Stimulated activated CD4-positive, alpha-beta T cell treated with anti-CD3 and anti-CD28 coated beads, TNF-alpha, amount 100 ng/mL, for 48 hours (primary cell): ENCODE measurements around the gene ATP11A.

ENCODE experiments used
- DNase-seq, 3 donors: peaks; one replicate each; pipeline ENCODE4 v3.0.0-alpha.2; 2020; ENCODE audit warnings: low read depth in 3 of 3

The ATP11A gene

DNA sequence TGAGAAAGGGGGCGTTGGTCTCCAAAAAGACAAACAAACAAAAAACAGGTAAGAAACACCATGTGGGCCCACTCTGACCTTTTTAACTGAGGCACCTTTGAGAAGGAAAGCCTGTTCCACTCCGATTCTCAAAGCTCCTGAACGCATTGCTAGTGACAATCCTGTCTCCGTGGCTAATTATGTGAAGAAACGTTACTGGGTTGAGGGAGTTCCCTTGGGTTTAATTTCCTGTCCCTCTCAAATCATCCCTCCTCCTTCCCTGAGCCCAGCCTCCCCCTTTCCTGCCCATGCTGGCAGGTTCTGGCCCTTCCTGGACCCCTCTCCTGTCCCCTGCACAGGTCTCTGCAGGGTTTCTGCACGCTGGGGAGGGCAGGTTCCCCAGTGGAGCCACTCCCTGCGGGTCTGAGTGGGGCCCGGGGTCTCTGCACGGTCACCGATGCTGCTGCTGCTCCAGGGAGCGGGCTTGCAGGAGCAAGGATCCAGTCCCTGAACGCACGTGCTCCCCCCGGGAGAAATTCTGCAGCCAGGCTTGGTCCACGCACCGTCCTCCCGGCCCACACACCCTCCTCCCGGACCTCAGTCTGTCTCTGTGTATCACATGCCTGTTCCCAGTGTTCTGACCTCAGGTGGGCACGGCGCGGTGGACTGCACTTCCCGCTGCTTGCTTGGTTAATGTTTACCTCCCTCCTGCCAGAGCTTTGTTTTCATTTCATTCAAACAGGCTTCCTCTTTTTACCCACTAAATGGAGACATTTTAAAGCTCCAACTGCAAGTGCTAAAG lies 202.8 kb downstream of the ATP11A start:
- DNase-seq, result no peak

DNA sequence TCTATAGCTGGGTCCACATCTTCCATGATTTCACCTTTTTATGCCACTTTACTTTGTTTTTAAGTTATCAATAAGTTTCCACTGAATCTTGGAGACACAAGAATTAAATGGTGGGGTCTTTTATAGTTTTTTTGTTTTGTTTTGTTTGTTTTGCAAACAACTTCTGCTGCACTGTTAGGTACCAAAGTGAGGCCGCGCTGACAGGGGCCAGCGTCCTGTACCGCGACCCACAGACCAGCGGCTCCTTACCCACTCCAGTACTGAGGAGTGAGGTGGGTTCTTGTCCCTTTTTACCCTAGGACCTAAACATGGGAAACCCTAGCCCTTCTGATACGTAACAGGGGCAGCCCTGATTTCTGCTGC lies 203.3 kb downstream of the ATP11A start:
- no peak for DNase-seq

DNA sequence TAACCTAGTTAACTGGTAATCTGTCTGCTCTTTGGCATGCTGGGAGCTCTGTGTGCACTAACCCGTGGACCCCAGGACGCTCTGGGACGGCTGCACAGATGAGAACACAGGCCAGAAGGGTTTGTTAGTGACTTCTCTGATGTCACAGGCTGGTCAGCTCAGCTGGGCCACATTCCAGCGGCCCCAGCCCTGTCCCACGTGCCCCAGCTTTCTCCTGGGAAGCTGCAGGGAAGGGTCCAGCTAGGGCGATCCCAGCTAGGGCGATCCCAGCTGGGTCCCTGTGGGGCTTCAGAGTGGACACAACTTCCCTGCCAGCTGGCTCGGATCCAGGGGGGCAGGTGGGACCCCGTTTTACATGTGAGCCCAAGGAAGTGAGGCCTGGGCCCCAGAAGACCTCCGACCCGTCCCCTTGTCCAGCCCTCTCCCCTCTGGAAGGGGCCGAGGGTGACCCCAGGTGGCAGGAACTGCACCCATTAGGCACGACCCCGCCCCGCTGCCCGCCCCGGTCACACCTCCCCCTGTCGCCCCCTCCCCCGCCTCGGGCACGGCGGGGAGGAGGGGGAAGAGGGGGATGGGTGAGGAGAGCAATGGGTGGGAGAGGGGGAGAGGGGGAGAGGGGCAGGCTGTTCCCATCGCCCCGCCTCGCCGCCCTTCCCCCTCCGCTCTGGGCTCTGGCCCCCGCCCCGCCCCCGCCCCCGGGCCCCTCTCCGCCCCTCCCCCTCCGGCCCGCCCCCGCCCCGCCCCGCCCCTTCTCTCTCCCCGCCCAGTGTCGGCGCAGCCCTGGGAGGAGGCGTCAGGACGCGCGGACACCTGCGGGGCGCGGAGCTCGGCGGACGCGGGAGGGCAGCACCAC lies 204.0 kb downstream of the ATP11A start:
- DNase-seq, result no peak

- DNase-seq, result no peak
Observed at GRCh38 chr13:112894423-112894672, 204.5 kb downstream of the ATP11A start.

- no peak for DNase-seq
Observed at GRCh38 chr13:112894673-112895481, 205.0 kb downstream of the ATP11A start.

DNA sequence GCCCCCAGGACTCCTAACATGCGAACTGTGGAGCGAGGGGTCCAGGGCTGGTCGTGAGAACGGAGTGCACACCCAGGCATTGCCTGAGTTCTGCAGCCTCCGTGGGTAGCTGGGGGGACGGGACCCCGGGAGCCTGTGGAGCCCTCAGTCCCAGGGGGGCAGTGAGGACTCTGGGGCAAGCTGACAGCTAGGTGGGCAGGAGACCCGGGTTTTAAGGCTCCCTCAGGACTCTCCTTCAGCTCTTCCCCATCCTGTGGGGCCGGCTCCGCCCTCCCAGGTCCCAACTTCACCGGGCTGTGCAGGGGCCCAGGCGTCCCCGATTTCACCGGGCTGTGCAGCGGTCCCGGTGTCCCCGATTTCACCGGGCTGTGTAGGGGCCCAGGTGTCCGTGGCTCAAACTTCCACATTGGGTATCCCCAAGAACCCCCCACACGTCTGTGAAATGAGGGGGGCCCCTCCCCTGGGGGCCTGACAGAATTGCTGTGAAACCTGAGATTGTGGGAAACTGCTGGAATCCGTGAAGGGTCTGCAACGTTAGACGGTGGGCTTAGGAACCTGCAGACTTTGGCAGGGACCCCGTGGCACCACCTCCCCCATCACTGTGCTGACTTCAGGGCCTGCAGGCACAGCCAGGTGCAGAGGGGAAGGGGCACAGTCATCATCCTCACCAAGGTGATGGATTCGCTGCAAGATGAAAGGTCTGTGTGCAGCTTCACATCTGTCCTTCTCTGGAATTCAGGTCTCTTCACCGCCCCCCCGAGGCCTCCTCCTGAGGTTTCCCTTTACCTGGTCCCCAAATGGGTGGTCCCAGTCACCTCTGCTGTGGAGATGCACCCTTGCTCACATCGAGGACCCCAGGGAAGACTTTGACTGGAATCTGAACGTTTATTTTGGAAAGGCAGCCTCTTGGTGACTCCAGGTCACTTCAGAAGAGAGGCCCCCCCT lies 206.0 kb downstream of the ATP11A start:
- no peak for DNase-seq

GRCh38 chr13:112896736-112897602 lies 207.1 kb downstream of the ATP11A start:
- DNase-seq, result no peak

GRCh38 chr13:112897603-112897955 lies 207.7 kb downstream of the ATP11A start:
- DNase-seq, result no peak

DNA sequence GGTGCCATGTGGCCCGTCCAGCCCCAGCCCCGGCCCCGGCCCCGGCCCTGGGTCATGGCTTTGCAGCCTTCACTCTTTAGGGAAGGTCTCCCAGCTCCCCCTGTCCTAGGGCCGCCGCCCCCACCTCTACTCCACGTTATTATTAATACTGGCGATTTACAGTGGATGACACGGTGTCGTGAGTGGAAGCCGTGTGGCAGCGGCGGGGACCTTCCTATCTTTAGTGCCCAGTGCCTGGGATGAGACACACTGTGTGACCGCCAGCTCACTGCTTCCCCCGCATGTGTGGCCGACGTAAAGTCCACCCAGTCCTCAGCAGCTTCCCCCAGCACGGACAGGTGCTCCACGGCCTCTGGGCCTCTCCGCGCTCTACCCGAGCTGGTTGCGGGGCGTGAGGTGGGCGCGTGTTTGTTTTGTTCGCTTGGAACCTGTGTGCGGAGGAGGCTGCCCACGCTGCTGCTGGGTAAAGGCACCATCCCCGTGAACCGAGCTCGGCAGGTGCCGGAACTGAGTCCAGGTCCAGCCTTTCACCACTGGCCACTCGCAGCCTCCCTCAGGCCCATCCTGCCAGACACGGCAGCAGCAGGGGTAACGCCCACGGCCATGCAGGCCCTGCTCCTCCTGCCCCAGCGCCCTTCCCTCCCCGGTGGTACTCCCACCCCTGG lies 208.2 kb downstream of the ATP11A start:
- no peak for DNase-seq

DNA sequence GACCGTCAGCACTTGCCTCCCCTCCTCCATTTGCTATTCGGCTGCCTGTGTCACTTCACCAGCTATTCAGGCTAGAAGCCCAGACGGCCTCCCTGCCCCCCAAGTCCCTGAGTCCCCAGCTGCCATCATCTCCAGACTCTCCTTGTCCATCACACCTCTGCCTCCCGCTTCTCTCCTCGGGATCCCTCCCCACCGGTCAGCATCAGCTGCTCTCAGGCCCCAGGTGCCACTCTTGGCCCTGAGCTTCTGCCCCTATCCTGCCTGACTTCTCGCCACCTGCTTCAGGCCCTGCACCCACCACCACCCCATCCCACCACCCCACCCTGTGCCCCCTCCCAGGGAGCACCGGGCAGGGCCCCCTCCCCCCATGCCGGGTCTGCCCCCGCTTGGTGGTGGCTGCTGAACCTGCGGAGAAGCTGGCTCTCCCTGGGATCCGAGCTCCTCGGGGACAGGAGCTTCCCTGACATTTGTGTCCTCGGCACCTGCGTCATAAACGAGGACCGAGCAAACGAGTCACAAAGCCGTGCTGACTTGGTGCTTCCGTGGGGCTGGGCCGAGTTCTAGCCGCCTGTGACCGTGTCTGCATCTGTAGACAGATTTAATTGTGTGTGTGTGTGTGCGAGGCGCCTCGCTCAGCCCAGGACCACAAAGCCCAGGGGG lies 208.9 kb downstream of the ATP11A start:
- DNase-seq, result no peak

DNA sequence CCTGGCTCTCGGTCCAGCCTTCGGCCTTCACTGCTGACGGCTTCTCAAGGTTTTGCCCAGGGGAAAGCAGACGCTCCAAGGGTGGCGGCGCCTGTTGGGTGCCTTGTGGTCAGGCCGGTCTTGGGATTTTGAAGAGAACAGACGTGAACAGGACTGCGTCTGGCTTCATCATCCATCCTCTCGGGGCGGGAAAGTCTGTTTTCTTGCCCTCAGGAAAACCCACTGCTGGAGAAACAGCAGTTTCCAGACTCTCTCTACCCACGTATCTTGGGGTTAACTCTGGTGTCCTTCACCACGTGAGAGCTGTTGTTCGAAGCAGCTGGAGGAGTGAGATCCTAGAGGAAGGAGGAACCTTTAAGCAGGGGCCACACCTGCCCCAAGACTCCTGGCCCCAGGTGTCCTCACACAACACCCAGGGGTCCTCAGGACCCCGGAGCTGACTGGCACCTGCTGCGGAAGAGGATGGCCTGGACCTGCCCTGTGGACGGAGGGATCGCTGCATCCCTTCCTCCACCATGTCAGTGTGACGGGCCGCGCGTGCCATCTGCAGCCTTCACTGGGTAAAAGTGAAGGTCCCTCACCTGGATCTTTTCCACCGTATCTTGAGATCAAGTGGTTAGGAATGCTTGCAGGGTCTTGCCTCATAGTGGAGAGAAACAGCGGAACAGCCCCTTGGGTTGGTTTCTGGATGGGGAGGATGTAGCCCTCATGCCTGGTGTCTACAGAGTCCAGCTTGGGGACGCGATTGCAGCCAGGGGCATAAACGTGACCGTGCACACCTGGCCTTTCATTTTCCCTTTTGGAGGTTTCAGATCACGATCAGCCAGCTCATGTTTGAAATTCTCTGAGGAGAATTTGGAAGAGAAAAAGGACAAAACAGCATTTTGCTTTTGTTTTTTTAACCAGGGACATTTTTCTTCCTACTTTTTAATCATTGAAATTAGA lies 209.7 kb downstream of the ATP11A start:
- no peak for DNase-seq

DNA sequence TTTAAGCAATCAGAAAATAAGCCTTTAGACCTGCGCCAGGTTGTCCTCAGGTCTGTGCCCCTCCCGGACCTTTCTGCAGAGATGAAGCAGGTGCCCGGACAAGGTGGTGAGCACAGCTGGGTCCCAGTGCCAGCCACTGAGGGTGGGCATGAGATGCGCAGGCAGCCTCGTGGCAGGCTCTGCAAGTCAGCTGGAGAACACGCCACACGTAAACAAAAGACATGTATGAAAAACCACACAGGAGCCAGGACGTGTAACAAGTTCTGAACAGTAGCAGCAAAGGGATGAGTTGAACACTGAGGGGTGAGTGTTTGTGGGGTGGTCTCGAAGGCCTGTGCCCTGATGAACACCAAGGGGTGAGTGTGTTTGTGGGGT lies 210.4 kb downstream of the ATP11A start:
- no peak for DNase-seq

DNA sequence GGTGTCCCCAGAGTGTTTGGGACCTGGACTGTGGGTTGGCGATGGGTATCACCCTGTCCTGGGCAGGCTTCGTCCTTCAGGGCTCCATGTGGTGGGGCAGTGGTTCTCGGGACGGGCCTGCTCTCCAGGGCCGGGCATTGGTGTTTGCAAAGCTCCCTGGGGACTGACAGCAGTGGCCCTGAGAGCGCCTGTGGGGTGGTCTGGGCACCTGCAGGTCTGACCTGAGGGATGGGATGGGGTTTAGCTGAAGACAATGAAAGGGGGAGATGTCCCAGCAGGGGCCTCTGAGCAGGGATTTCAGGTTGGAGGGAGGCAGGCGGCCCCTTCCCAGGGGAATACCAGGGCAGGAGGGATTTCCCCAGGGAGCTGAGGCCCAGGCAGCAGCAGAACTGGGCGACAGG lies 210.9 kb downstream of the ATP11A start:
- DNase-seq, result no peak

DNA sequence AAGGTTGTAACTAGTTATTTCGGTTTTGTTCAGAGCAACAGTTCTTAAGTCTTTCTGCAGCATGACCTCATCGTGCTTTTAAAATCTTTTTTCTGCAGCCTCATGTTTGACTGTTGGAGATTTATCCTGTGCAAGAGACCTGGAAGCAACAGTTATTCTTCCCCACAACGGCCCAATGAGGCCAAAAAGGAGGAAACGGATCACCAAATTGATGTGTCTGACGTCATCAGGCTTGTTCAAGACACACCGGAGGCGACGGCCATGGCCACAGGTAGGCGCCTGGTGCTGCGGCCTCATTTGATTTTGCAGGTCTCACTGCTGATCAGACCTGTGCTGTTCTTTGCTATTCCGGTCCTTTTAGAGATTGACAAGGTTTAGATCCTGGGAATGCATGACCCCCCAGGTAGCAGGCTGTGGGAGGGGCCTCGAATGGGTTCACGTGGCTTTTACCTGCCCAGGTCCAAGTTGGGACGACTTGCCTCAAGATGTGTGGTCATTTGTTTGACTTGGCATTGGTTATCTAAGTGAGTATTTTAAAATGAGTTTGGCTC lies 212.3 kb downstream of the ATP11A start:
- DNase-seq, result no peak

GRCh38 chr13:112902669-112903068 lies 212.8 kb downstream of the ATP11A start:
- DNase-seq, result no peak

DNA sequence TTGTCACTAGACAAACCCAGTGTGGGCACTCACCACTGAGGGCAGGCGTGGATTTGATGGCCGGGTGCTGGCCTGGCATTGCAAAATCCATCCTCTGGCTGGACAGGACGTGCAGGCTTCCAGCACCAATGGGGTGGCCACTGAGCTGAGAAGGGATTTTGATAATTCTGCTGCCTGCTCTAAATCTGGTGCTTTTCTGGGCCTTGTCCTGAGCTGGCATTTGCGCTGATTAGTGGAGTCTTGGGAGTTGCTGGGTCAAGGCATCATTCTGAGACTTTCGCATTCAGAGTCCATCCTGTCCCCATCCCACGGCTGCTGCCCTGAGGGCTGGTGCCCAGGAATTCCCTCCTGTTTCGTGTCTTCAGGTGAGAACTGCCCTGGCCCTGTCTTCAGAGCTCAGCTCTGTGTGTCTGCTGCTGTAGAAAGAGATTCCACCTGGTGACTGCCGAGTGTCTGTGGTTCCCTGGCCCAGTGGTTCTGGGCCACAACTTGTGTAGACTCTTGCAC lies 213.3 kb downstream of the ATP11A start:
- DNase-seq, result no peak

GRCh38 chr13:112903606-112904195 lies 213.9 kb downstream of the ATP11A start:
- DNase-seq, result no peak
